GM12892 (cell line): ENCODE data around the gene PLA2G6.

ENCODE experiments used
- POLR2A ChIP-seq: IDR thresholded peaks from 2 replicates; pipeline ENCODE4 v1.6.1; 2011; ENCODE audit warnings: low read depth, low read length, control low read depth
- TAF1 ChIP-seq: IDR thresholded peaks from 2 replicates; pipeline ENCODE4 v1.6.1; 2011; ENCODE audit warnings: low read depth, mild to moderate bottlenecking, control low read depth, low read length, borderline replicate concordance

- TF ChIP-seq TAF1 (no peak), POLR2A (no peak)
Observed at GRCh38 chr22:38176170-38176741, 5.4 kb downstream of the PLA2G6 start.
